ENCODE measurements around the gene TMED4.

Gene TMED4

DNA sequence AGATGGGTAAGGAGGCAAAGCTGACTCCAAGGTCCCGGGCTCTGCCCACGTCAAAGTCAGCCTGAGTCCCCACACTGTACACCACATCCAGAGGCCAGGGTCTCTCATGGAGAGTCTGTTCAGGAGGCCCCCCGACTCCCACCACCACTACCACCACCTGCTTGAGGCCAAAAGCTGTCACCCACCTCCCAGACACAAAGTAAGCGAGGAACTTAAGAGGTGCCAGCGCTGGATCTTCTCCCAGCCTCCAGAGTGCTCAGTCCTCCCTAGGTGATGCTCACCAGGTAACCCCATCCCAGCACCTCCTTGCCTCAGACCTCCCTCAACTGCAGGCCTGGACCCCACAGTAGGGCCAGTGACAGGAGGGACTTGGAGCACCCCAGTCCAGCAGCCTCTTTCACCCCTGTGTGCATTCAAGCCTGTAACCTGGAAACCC lies 41.4 kb downstream of the TMED4 start:
- no peak for DNase-seq (ENCODE audit: low read depth, low spot score)

DNA sequence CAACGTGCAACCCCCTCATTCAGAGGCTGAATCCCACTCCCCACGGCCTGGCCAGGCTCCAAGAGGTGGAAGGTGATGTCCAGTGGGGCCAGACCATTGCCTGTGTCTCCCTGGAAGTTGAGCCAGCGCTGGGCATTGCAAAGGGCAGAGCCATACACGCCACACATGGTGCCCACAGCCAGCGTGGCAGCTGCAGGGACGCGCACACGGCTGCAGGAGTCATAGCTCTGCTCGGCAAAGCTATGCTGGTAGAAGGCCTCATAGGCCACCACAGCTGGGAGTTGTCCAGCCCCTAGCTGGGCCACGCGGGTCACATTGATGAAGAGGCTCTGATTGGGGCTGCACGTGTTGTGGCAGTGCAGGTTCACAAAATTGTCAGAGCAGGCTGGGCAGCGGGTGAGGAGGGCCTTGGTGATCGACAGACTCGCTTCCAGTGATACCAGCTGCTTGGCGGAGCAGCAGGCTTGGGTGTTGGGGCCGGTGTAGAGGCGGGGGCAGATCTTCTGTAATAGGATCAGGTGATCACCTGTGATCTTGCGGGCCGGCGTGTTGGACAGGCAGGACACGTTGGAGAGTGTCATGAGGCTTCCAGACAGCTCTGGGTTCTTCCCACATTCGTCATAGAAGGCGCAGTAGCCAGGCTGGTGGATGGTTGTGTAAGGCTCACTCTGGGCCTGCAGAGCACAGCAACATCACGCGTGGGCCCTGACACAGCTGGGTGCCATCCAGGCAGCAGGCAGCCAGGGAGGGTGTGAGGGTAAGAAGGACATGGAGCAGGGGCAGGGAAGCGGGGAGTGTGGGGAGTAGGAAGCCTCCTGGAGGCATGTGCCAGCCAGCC lies 42.1 kb downstream of the TMED4 start:
- DNase-seq (ENCODE audit: low read depth, low spot score): no peak

- no peak for DNase-seq (ENCODE audit: low read depth, low spot score)
Observed at GRCh38 chr7:44538798-44539668, 43.0 kb downstream of the TMED4 start.

DNA sequence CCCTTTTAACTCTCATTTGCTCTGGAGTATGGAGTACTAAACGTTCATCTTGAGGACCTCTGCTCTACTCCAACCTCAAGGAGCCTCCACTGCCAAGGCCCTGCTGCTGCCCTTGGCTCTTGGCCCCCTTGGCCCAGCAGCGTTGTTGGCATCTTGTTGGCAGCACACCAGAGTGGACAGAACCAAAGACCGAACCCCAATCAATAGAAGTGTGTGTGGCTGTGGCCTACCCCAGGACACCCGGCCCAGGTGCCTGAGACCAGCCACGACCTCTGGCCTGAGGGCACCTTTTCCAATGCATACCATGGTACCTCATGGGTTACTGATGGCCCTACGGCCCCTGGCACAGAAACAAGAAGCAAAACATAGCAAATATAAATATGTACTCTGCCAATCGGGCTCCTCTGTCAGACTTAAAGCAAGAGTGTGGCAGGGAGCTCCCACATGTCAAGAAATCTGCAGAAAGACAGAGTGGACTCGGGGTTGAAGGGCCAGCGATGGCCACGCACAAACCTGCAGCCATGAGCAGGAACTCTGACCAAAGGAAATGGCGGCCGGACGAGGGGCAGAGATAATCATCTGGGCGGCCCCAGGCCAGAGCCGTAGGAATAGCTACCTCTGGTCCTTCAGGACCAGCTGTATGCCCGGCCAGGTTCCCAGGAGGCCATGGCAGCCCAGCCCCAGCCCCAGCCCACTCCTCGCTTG lies 43.8 kb downstream of the TMED4 start:
- no peak for DNase-seq (ENCODE audit: low read depth, low spot score)

GRCh38 chr7:44537442-44537841 lies 44.6 kb downstream of the TMED4 start:
- no peak for DNase-seq (ENCODE audit: low read depth, low spot score)

GRCh38 chr7:44536090-44536489 lies 45.9 kb downstream of the TMED4 start:
- no peak for DNase-seq (ENCODE audit: low read depth, low spot score)

- DNase-seq (ENCODE audit: low read depth, low spot score): no peak
Observed at GRCh38 chr7:44535348-44536064, 46.5 kb downstream of the TMED4 start.

DNA sequence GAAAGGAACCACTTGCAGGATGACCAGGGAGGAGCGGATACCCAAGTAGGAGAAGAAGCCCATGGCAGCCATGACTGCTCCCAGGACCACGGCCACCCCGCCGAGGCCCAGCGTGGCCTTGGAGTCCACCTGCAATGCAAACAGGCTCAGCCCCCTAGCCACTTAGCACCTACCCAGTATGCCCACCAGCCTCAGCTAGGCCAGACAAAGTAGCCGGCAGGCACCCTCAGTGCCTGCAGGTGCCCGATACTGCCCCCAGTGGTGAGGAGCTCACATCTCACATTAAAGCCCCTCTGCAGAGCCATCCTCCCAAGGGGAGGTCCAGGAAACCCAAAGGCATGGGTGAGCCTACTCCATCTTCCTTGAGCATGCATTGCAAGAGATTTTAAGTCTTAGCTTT lies 47.5 kb downstream of the TMED4 start:
- peak; percentile 26 for DNase-seq (ENCODE audit: low read depth, low spot score)

DNA sequence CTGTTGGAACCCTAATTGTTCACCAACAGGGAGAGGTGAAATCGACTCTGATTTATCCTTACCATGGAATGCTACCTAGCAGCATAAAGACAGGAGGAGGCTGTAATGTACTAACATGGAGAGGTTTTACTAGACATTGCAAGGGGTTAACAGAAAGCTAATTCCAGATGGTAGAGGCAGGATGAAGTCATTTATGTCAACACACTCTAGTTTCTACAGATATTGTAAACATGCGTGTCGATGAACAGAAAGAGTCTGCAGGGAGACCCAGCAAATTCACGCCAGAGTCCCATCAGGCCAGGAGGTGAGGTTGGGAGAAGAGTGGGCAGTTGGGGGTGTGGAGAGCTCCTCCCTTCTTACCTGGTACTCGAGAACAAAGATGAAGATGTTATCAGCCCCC lies 47.9 kb downstream of the TMED4 start:
- no peak for DNase-seq (ENCODE audit: low read depth, low spot score)

DNA sequence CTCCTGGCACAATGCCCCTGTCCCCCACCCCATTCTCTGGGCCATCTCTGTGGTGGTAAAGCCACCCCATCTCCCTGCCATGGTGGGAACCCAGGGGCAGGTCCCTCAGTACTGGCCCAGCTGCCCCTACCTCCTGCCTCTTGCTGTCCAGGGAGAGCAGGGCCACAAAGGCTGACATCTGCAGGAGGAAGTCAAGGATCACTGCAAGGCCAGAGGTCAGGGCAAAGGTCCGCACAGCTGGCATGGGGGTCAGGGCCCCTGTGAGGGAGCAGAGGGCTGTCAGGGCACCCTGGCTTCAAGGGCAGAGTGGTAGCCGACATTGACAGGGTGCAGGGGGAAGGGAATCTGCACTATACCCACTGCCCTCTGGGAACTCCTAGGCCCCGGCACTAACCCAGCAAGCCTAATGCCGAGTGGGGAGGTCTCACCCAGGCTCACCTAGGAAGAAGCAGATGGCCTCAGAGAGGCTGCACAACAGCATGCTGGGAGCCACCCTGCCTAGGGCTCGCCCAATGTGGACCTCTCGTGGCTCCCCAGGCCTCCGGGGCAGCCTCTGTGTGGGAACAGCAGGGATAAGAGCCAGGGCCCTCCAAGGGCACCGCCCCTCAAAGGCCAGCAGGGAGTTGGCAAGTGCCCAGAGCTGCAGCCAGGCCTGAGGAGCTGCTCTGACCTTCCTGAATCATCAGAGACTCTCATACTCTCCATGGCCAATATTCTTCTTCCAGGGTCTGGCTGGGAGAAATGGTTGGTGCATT lies 48.6 kb downstream of the TMED4 start:
- no peak for DNase-seq (ENCODE audit: low read depth, low spot score)

DNA sequence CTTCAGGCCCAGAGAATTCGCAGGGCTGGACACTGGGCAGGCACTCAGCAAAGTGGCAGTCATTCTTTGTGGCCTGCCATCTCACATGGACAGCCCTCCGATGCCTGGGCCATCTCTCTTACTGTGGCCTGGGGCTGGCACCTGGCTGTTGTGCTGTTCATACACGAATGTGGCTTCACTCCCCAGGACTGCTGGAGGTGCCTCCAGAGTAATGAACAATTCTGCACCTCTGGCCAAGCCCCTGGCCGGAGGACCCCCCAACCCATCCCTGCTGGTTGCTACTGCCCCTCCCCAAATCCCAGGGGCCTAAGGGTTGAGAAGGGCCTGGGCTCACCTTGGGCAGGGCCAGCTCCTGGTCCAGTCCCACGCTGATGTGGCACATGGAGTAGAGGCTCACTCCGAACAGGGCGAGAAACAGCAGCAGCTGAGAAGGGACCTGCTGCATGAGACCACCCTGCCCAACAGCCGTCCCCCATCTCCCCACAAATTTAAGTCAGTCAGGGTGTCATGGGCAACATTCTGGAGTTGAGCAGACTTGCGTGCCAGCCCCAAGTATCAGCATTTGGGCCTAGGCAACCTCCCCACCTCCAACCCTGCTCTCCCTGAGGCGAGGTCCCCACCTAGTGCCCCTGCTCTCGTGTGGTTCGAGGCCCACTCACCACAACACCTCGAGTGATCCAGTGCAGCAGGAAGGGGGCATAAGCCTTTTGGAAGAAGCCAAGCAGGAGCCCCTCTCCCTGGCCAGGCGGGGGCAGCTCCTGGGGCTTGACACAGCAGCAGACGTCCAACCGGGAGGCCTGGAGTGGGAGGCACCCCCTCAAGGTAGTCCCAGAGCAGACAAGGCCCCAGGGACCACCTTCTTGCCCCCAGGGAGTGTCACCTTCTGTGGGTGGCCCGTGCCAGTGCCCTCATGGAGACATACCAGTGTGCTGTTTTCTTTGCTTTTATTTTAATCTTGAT lies 50.3 kb downstream of the TMED4 start:
- no peak for DNase-seq (ENCODE audit: low read depth, low spot score)

DNA sequence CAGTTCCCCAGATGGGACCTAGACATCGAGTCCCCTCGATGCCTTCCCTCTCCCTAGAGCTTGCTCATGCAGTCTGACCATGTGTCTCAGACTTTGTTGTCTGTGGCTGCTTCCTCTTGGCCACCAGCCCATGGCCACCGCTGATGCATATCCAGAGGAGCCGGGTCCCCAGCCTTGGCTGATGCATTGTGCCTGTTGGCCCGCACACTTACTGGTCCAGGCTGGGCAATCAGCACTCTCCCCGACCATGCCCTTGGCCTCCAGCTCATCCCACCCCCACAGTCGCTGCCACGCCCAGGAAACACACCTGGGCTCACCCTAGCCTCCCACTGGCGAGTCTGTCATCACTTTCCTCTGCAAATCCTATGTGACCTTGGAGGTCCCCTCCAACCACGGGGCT lies 51.0 kb downstream of the TMED4 start:
- no peak for DNase-seq (ENCODE audit: low read depth, low spot score)
